Head of caudate nucleus (tissue), 42 donors: ENCODE results near the gene HTR2B.
A peak's percentile ranks its signal among the peaks of the same experiment; 100 is the strongest.

ENCODE experiments used
- DNase-seq, 42 donors: peaks; one replicate each; pipeline versions ENCODE4 v3.0.0 to v3.0.0-alpha.2; 2020 to 2021; ENCODE audit warnings: mixed read lengths in 7 of 42
- intact Hi-C: fragments of 100-400 bp; cut with DNase I; formaldehyde crosslinking; loops from one replicate; pipeline ENCODE4 v1.15.0; 2022

HTR2B gene

DNA sequence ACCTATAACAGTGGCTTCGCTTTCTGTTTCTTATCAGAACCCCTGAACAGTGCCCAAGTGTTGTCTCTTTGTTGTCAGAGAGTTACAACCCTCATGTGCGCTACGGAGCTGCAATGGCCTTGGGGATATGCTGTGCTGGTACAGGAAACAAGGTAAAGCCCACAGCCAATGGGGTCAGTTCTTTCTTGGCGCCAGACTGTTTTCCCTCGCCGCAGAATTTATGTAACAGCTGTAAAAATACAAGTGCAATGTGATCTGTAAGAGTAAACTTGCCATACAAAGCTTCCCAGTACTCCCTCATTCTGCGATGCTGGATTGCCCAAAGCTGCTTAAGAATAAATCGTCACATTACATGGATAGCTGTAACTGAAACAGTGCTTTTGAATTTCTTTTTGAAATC, 13.9 kb upstream of the HTR2B start:
- no peak for DNase-seq
- intact Hi-C loops = no loop called here

DNA sequence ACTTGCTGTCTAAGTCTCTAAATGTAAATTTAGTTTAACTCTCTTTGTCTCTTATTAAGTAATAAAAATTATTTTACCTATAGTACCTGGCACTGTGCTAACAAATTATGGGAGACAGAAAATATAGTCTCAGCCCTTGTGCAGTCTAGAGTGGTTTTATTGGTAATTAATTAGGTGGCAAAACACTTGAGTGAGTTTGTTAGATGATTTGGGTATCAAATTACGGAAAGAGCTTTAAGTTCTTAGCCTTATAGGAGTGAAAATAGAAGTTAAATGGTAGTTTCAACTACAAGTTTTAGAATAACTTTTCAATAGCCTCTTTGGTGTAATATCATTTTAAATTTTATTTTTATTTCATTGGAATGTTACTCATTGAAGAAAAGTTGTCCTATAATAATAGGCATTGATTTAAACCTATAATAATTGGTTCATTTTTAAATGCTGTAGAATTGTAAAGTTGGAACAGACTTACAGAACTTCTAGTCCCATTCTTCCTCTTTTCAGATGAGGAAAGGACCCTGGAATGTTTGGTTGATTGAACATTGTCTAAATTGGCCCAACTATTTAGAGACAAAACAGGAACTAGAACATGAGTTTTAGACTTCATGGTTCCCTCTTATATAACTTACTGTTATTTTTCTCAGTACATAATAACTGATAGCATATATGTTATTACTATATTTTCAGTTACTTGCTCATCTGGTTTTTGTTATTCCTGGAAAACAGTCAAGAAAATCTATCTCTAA, 10.2 kb upstream of the HTR2B start:
- intact Hi-C loops = no loop called here
- no peak for DNase-seq

DNA sequence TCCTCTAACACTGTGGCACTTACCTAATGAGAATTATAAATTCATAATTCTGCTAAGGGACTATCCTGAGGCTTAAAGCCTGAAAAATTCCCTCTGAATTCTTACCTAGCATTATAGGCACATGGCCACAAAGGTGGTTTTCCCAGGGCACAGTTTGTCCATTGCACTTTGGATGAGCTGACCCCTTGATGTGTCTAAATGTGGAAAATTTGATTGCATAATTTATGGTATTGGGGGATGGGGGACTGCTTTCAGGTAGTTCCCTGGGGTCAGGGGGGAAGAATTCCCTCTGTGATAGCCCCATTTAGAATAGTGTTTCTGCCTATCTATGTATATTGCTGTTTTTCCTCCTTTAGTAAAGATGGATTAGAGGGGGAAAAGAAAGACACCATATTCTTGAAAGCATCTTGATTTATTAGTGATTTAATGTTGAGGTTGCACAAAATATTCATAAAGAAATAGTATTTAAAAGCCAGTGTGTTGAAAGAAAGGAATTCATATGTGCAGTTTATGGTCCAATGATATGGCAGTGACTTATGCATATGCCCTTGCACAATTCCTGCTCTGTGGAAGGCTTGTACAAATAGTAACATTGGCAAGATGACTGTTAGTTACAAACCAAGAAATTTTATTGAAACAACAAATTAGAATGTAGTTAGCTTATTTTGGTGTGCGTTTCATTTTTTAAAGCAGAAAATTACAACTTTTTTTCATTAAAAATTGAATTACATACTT, 8.7 kb upstream of the HTR2B start:
- intact Hi-C loops = no loop called here
- no peak for DNase-seq

DNA sequence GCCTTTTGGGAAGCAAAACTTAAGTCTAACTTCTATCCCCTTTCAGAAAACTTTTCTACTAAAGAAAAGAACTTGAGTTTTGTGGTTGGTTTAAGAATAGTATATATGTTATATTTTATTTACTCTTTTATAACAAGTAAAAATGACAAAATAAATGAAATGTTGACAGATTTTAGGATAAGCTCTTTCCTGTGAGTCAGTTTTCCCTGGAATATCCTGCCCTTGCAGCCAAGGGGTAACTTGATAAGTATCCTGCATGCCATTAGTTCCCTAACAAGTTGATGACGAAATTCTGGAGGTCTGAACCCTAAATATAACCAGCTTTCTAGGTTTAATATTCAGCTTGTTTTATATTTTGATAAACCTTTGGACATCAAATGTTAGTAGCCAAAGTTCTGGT, 7.3 kb upstream of the HTR2B start:
- intact Hi-C loops = no loop called here

DNA sequence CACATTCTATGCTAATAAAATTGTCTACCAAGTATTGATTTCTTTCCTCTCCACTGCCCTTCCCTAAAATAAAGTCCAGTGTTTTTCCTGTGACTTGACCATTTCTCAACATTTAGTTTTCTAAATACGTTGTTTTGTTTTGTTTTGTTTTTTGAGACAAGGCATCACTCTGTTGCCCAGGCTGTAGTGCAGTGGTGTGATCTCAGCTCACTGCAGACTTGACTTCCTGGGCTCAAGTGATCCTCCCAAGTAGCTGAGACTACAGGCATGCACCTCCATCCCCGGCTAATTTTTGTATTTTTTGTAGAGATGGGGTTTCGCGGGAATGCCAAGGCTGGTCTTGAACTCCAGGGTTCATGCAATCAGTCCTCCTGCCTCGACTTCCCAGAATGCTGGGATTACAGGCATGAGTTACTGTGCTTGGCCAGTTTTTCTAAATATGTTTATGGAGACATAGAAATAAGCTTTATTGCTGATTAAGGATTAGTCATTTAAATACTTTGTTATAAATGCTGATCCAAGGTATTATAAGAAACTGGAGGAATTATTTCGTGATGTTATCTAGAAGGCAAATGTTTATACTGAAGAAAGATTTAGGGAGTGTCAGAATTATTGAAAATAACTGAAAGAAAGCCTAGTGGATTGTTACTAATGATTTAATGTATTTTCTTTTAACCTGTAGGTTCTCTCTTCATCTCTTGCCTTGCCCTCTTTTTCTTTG, 5.7 kb upstream of the HTR2B start:
- intact Hi-C loops = no loop called here
- DNase-seq = no peak

More for the DNA sequence above, 7.3 kb upstream of the HTR2B start:
- no peak for DNase-seq

DNA sequence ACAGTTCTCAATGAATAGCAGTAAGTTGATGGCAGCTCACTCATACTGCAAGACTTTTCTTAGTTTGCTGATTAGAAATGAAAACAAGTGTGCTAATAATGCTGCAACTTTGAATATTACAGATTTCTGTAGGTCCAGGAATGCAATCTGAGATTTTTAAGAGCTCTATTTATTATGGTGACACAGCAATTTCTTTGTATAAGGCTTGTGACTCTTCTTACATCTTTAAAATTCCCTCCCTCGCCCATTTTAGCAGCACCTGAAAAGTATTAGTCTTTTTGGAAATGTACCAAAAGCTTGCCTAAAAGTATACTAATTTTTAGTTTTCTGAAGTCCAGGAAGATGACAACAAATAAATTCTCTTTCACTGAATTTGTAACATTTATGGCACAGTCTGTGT, 4.4 kb upstream of the HTR2B start:
- intact Hi-C loops = no loop called here
- DNase-seq = no peak

DNA sequence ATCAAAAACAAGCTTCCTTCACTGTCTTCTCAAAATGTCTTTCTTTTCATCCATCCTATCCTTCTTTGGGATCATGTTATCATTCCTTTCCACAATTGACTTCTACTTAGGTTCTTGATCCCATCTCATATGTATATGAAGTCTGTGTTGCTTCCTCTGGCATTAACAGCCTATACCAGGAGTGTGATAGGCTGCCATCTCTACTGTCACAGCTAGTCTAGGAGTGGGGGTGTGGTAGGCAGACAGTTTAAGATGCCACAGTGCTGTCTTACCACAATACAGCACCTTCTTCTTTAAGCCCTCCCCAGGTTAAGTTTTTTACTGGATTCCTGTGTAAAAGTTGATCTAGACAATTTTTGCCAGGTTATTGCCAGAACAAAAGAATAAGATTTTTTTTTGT, 3.7 kb upstream of the HTR2B start:
- peak in 4 of 42 donors; percentile 8 to 21 (median 10) for DNase-seq
- intact Hi-C loops = no loop called here

DNA sequence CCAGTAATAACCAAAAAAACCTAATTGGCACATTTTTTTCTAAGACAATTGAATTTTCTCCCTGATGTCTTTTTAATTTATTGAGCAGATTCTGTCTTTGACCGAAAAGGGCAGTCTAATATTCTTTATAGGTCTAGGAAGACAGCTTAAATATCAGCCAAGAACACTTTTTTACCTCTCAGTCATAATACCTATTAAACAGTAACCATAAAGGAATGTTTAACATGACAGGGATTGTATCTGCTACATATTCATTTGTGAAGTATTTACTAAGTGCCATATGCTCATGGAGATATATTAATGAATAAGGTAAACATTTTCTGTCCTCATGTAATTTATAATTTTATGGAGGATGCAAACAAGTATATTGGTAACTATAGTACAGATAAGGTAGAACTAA, 3.1 kb upstream of the HTR2B start:
- intact Hi-C loops = no loop called here

DNA sequence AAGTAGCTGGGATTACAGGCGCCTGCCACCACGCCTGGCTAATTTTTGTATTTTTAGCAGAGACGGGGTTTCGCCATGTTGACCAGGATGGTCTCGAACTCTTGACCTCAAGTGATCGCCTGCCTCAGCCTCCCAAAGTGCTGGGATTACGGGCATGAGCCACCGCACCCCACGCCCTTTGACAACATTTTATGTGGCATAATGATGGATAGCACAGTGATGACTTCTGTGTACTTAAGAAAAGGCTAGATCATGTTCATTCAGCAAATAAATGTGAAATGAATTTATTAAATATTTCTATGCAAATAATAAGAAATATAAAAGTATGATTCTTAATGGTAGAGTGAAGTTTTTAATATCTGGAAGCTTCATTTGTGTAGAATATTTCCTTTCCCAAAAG, 2.6 kb upstream of the HTR2B start:
- DNase-seq = no peak
- intact Hi-C loops = no loop called here

More for the DNA sequence above, 3.1 kb upstream of the HTR2B start:
- no peak for DNase-seq

DNA sequence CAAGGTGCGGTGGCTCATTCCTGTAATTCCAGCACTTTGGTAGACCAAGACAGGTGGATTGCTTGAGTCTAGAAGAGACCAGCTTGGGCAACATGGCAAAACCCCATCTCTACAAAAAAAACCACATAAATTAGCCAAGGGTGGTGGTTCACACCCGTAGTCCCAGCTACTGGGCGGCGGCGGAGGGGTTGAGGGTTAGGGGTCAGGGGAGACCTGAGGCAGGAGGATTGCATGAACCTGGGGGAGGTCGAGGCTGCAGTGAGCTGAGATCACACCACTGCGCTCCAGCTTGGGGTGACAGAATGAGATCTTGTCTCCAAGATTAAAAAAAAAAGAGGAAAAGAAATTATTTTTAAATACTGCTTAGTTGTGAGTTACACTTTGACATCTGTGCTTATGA, 1.3 kb upstream of the HTR2B start:
- no peak for DNase-seq
- intact Hi-C loops = no loop called here

DNA sequence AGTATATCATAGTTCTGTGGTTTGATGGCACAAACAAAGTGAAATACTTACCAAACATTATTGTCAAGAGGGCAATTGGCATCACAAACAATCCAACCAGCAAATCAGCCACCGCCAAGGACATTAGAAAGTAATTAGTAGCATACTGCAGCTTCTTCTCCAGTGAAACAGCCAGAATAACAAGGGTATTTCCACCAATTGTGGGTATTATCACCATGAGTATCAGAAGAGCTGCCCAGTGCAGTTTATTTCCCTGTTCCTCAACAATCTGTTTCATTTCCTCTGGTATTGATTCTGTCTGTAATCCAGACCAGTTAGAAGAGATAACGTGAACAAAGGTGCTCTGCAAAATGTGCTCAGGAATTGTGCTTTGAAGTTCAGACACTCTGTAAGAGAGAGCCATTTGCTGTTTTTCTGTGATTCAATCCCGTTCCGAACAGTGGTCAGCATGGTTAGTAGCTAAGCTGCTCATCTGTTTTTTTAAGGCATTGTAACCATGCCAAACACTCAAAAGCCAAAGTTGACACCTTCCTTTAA, 1.4 kb downstream of the HTR2B start:
- intact Hi-C loops = no loop called here
- no peak for DNase-seq

DNA sequence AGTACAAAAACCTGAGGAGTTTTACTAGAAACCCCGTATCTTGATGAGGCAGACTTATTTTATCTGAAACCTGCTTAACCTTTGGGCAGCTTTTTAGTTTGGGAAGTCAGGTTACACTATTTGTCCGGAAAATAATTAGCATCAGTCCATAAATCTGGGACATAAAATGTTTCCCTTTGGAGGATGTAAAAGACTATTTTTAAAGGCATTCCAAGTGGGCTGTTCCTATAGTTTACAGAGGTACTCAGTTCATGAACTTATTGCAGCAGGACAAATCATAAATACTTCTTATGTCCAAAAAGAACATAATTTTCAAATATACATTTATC, 6.3 kb downstream of the HTR2B start:
- no peak for DNase-seq
- intact Hi-C loops = no loop called here

DNA sequence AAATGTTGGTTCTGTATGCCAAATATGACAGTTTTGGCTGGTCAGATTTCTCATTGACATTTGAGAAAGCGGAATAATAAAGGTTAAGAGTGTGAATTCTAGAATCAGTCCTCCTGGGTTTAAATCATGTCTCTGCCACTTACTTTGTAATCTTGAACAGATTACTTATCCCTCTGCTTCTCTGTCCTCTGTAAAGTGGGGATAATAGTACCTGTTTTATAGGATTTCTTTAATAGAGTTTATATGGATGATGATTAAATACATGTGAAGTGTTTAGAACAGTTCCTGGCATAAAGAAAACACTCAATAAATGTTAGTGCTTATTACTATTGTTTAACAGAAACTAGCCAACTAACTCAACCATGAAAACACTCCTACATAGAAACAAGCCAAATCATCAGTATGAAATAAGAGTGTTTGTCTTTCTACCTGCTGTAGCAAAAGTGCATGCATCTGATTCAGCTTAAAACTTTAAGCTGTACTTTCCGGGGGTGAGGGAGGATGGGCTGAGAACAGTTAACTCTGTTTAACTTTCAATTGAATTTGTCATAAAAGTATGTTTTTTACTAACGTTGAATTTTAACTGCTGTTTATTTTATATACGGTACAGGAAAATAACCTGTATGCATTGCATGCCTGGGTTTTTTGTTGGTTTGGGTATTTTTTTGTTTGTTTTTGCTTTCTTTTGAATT, 6.8 kb downstream of the HTR2B start:
- intact Hi-C loops = no loop called here
- DNase-seq = no peak

DNA sequence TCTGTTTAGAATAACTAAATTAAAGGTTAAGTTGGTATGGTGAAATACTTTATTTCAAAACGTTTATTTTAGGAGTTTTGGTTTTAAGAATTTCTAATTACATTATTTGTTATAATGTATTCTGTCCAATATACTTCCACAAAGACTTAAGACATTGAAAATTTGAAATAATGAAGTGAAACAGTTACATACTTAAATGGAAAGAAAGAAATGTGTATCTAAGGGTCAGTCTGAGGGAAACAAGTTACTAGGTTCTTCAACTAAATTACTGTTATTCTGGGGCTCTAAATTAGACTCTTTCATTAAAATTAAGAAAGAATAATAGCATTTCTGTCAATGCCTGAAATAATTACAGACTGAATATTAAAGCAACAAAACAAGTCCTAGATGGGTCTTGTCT, 7.7 kb downstream of the HTR2B start:
- intact Hi-C loops = no loop called here
- DNase-seq = no peak

DNA sequence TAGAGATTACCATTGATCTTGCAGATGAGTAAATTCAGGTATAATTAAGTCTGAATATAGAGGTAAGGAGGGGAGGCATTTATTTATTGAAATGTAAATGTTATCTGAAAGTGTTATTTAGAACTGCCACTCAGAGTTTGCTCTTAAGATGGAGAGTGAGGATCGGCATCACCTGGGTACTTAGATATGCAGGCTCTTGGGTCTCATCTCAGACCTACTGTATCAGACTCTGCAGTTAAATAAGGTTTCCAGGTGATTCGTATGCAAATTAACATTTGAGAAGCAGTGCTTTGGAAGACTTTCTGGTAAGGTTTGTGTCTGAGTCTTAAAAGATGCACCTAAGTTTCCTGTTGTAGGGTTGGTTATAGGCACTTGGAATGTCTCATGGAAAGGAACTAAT, 9.2 kb downstream of the HTR2B start:
- no peak for DNase-seq
- intact Hi-C loops = no loop called here

DNA sequence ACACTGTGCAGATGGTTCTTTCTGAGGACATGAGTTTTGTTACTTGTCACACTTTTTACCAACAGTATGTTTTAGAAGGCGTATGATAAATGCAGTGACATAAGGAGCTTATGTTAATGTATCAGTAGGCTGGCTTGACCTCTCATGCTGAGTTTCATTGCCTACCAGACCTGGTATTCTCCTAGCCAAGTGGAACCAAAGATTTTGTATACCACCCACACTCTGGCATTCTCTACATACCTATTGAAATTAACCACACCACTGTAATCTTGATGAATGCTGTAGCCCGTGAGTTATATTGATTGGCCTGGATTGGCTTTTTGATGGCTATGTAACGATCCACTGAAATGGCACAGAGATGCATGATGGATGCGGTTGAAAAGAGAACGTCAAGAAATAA, 11.4 kb downstream of the HTR2B start:
- intact Hi-C loops = no loop called here
- no peak for DNase-seq

DNA sequence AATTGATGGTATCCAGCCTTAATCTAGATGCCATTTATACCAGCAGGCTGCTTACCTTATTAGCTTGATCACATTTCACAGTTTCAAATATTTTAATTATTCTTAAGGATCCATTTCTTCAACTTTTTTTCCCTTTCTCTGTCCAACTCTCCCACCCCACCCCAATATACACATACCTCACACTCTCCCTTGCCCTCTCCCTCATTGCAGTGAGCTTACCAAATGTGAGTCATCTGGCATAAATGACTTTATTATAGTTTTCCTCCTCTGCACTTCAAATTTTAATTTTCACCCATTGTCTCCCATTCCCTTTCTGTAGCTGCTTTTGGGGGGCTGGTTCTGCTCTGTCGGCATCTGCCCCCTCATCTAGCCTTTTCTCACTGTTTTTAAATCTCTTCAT, 12.9 kb downstream of the HTR2B start:
- intact Hi-C loops = no loop called here
- peak in 4 of 42 donors; percentile 14 to 47 (median 32) for DNase-seq

DNA sequence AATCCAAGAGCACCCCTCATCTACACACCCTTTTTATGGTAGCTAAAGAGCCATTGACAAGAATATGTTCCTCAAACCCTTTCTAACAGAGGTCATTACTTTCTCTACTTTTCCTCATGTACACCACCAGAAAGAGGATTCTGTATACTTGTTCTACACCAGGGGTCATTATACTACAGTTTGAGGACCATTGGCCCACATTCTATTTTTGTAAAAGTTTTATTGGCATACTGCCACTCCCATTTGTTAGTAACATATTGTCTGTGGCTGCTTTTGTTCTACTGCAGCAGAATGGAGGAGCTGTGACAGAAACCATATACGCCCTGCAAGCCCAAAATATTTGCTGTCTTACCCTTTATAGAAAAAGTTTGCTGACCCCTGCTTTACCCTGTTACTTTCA, 14.3 kb downstream of the HTR2B start:
- intact Hi-C loops = no loop called here
- DNase-seq = no peak

DNA sequence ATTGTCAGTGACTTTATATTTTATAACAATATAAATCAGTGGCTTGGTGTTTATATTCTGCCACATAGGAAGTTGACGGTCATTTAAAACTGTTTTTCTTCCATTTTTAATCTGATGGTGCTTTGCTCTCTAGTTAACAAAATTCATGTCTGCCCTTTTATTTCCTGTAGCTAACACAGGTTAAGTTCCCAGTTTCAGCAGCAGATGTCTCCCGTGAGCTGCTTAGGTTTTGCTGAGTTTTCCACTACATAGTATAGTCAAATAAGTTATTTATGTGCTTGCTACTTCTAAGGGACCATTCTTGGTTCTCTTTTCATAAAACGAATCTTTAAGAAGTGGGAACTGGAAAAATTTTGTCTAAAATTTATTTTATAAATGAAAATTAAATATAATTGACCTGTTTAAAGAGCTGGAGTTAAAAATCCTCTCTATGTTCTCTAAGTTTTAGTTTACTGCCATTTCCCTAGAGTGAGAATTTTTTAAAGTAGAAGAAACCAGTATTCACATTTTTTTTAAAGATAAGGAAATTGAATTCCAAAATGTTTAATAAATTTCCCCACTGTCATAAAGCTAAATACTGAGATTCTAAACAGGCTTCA, 20.6 kb downstream of the HTR2B start:
- peak in 40 of 42 donors; percentile 41 to 87 (median 68) for DNase-seq
- intact Hi-C loops = loop anchor here (10.0 kb wide), 1 partner anchor 91 kb away; the partner anchor contains the start of gene ARMC9
